CD14-positive monocyte (primary cell): ENCODE results near the gene ZCCHC2. TPM values are rescaled to one million over a fixed set of nuclear protein-coding genes. Genes with fewer than 3 reads are reported as not detected.
A peak's percentile ranks its signal among the peaks of the same experiment; 100 is the strongest.

ENCODE experiments used
- DNase-seq, 3 donors: peaks; one replicate each; pipeline ENCODE4 v3.0.0-alpha.2; 2011 to 2022
- H2AFZ ChIP-seq: 2 replicates; pipeline ENCODE4 v1.6.0; 2012; ENCODE audit warnings: mild to moderate bottlenecking, low read depth, low read length, inconsistent platforms; ENCODE audit not compliant: insufficient read depth, poor library complexity, severe bottlenecking
- H3K27ac ChIP-seq, 2 donors: 1 replicate in 1 of 2; 2 replicates in 1 of 2; pipeline ENCODE4 v1.5.1; 2012 to 2013; ENCODE audit warnings: low read length in 2 of 2, control low read depth in 1 of 2, inconsistent platforms in 1 of 2, low read depth in 1 of 2, mild to moderate bottlenecking in 1 of 2
- H3K27me3 ChIP-seq, 2 donors: one replicate each; pipeline versions ENCODE4 v1.6.0 to v1.6.1; 2011 to 2013; ENCODE audit warnings: low read length in 2 of 2; ENCODE audit not compliant: control insufficient read depth in 2 of 2, insufficient read depth in 2 of 2
- H3K36me3 ChIP-seq, 2 donors: replicated peaks in 1 of 2; 1 replicate in 1 of 2; 2 replicates in 1 of 2; pipeline versions ENCODE4 v1.5.1 to v1.6.1; 2012 to 2013; ENCODE audit warnings: low read length in 2 of 2, control low read depth in 1 of 2, inconsistent platforms in 1 of 2, mild to moderate bottlenecking in 1 of 2; ENCODE audit not compliant: insufficient read depth in 2 of 2, control insufficient read depth in 1 of 2
- H3K4me1 ChIP-seq, 2 donors: 1 replicate in 1 of 2; 2 replicates in 1 of 2; pipeline versions ENCODE4 v1.5.1 to v1.6.1; 2012 to 2013; ENCODE audit warnings: low read length in 2 of 2, control low read depth in 1 of 2, inconsistent platforms in 1 of 2, mild to moderate bottlenecking in 1 of 2, moderate library complexity in 1 of 2; ENCODE audit not compliant: insufficient read depth in 2 of 2, control insufficient read depth in 1 of 2
- H3K4me2 ChIP-seq: replicated peaks from 2 replicates; pipeline ENCODE3; 2012; ENCODE audit warnings: low read length, moderate library complexity, mild to moderate bottlenecking; ENCODE audit not compliant: poor library complexity, severe bottlenecking; ENCODE audit errors: extremely low read depth
- H3K4me3 ChIP-seq, 3 experiments: fragments of 200-600 bp in 1 of 3; sonication (generic) in 1 of 3; replicated peaks in 1 of 3; 1 replicate in 2 of 3; 2 replicates in 1 of 3; pipeline ENCODE4 v1.5.1; 2011 to 2013; ENCODE audit warnings: low read length in 3 of 3, mild to moderate bottlenecking in 3 of 3, control low read depth in 2 of 3, low read depth in 2 of 3, inconsistent platforms in 1 of 3, moderate library complexity in 1 of 3
- H3K79me2 ChIP-seq: 2 replicates; pipeline ENCODE4 v1.6.0; 2012; ENCODE audit warnings: mild to moderate bottlenecking, control low read depth, inconsistent platforms, low read length, moderate library complexity; ENCODE audit not compliant: insufficient read depth
- H3K9ac ChIP-seq: 2 replicates; pipeline ENCODE4 v1.6.0; 2017; ENCODE audit warnings: low read length, mild to moderate bottlenecking; ENCODE audit not compliant: insufficient read depth, poor library complexity, severe bottlenecking
- H3K9me3 ChIP-seq, 2 donors: replicated peaks in 1 of 2; 1 replicate in 1 of 2; 2 replicates in 1 of 2; pipeline versions ENCODE4 v1.5.1 to v1.6.1; 2012 to 2013; ENCODE audit warnings: low read length in 2 of 2, control low read depth in 1 of 2; ENCODE audit not compliant: control insufficient read depth in 1 of 2, insufficient read depth in 1 of 2
- H4K20me1 ChIP-seq: 2 replicates; pipeline ENCODE4 v1.6.0; 2012; ENCODE audit warnings: mild to moderate bottlenecking, low read length, control low read depth, moderate library complexity; ENCODE audit not compliant: insufficient read depth
- H3K27ac Mint-ChIP-seq, 7 donors: one replicate each; pipeline ENCODE4 v1.8.0; 2020; ENCODE audit warnings: mild to moderate bottlenecking in 7 of 7, mixed read lengths in 7 of 7, moderate library complexity in 6 of 7, inconsistent platforms in 2 of 7
- H3K27me3 Mint-ChIP-seq, 3 donors: one replicate each; pipeline ENCODE4 v1.8.0; 2021 to 2022; ENCODE audit warnings: low read depth in 3 of 3, mild to moderate bottlenecking in 3 of 3, mixed read lengths in 3 of 3, moderate library complexity in 3 of 3, inconsistent platforms in 1 of 3
- H3K36me3 Mint-ChIP-seq, 2 donors: one replicate each; pipeline ENCODE4 v1.8.0; 2020; ENCODE audit warnings: mixed read lengths in 2 of 2, inconsistent platforms in 1 of 2, mild to moderate bottlenecking in 1 of 2
- H3K4me1 Mint-ChIP-seq: one replicate; pipeline ENCODE4 v1.8.0; 2020; ENCODE audit warnings: mild to moderate bottlenecking, mixed read lengths
- H3K4me3 Mint-ChIP-seq, 2 donors: one replicate each; pipeline ENCODE4 v1.8.0; 2020; ENCODE audit warnings: mild to moderate bottlenecking in 2 of 2, mixed read lengths in 2 of 2, moderate library complexity in 1 of 2
- H3K9me3 Mint-ChIP-seq, 7 donors: one replicate each; pipeline ENCODE4 v1.8.0; 2020 to 2022; ENCODE audit warnings: mixed read lengths in 7 of 7, mild to moderate bottlenecking in 6 of 7, moderate library complexity in 6 of 7, inconsistent platforms in 2 of 7
- CTCF ChIP-seq: fragments of 200-600 bp; IDR thresholded peaks from one replicate; pipeline ENCODE4 v1.8.0; 2022; ENCODE audit warnings: antibody characterized with exemption, mild to moderate bottlenecking
- WGBS: methylation state at CpG from one replicate; pipeline ENCODE4 v1.1.5; 2013; ENCODE audit warnings: missing lambda C conversion rate; ENCODE audit not compliant: insufficient coverage; 5-methylcytosine and 5-hydroxymethylcytosine counted together
- intact Hi-C, 2 donors: fragments of 100-400 bp; cut with micrococcal nuclease; formaldehyde crosslinking; loops; one replicate each; pipeline versions ENCODE4 v1.15.0 to v1.15.1; 2023
- polyA plus RNA-seq, 3 donors: library from polyadenylated mRNA; depleted of rRNA in 1 of 3; unstranded in 2 of 3; stranded (reverse) in 1 of 3; fragments of 300-500 nt in 2 of 3; fragments of >200 nt in 1 of 3; fragmentation: Illumina TruSeq in 2 of 3; gene quantifications; 1 replicate in 2 of 3; 2 replicates in 1 of 3; pipeline ENCODE4 v1.2.3, GENCODE V29; 2012 to 2021

ZCCHC2 gene
- polyA plus RNA-seq, 3 donors: 0.59 to 24.9 (median 0.71) TPM

GRCh38 chr18:62614494-62614893 is 91.7 kb downstream of the ZCCHC2 start:
- Mint-ChIP-seq H3K4me1 (peaks cover 25% of the 10 kb centered on the region), H3K27me3 (peaks cover 8 to 24% (median 8%) of the 10 kb centered on the region in 3 donors), H3K36me3 (no peaks in the 10 kb centered on the region), H3K4me3 (peak overlapping the region in 1 of 2 donors; percentile 66), H3K9me3 (no peaks in the 10 kb centered on the region), H3K27ac (peak overlapping the region in 2 of 7 donors; percentile 58 to 65)
- H3K9me3 ChIP-seq: no peaks in the 10 kb centered on the region
- peak; percentile 27 to 66 (median 49) for DNase-seq
- peaks cover 0 to 8% of the 10 kb centered on the region in 2 donors for H3K4me1 ChIP-seq
- TF ChIP-seq CTCF: no peak
- intact Hi-C loops: no loop called here
- H3K27me3 ChIP-seq: peaks cover 0 to 21% of the 10 kb centered on the region in 2 donors
- H3K9ac ChIP-seq: no peak overlapping the region
- no peaks in the 10 kb centered on the region for H4K20me1 ChIP-seq
- H3K4me2 ChIP-seq: no peak overlapping the region
- no peak overlapping the region for H2AFZ ChIP-seq
- WGBS: 43% methylated on average over 4 of the region's 9 CpGs
- no peak overlapping the region for H3K4me3 ChIP-seq
- no peak overlapping the region for H3K27ac ChIP-seq
- H3K36me3 ChIP-seq: no peaks in the 10 kb centered on the region
- H3K79me2 ChIP-seq: no peaks in the 10 kb centered on the region

- no peaks in the 10 kb centered on the region for H3K36me3 ChIP-seq
- no peak overlapping the region for H3K27ac ChIP-seq
- Mint-ChIP-seq H3K27me3 (peaks cover 2 to 11% (median 4%) of the 10 kb centered on the region in 3 donors), H3K4me1 (peaks cover 19% of the 10 kb centered on the region), H3K27ac (peak overlapping the region in 1 of 7 donors; percentile 42), H3K36me3 (no peaks in the 10 kb centered on the region), H3K9me3 (no peaks in the 10 kb centered on the region), H3K4me3 (no peak overlapping the region)
- H2AFZ ChIP-seq: no peak overlapping the region
- intact Hi-C loops: no loop called here
- H3K4me3 ChIP-seq: no peak overlapping the region
- no peaks in the 10 kb centered on the region for H3K79me2 ChIP-seq
- H3K9me3 ChIP-seq: no peaks in the 10 kb centered on the region
- H4K20me1 ChIP-seq: no peaks in the 10 kb centered on the region
- DNase-seq: no peak
- no peak overlapping the region for H3K9ac ChIP-seq
- H3K4me2 ChIP-seq: no peak overlapping the region
- TF ChIP-seq CTCF: no peak
- H3K4me1 ChIP-seq: peaks cover 0 to 8% of the 10 kb centered on the region in 2 donors
- peaks cover 0 to 11% of the 10 kb centered on the region in 2 donors for H3K27me3 ChIP-seq
- WGBS: 99% methylated on average over 13 of the region's 18 CpGs
These were observed 93.5 kb downstream of the ZCCHC2 start for GRCh38 chr18:62616331-62616805.
